H1 (cell line): ENCODE data around the gene PIP5K1C. TPM values are rescaled to one million over a fixed set of nuclear protein-coding genes. Genes with fewer than 3 reads are reported as not detected.

ENCODE experiments used
- CTCF ChIA-PET: fragments of 300-600 bp; sonication (Branson Sonifier 250); formaldehyde crosslinking; loops from one replicate; lab custom pipeline; 2021; ENCODE audit not compliant: partially characterized antibody; lab: Charles Lee
- POLR2A ChIA-PET: fragments of 300-600 bp; sonication (Branson Sonifier 250); formaldehyde crosslinking; loops from one replicate; lab custom pipeline; 2021; ENCODE audit warnings: inconsistent platforms; ENCODE audit not compliant: partially characterized antibody; lab: Charles Lee
- DNase-seq, 2 experiments: peaks; one replicate each; pipeline versions ENCODE4 v3.0.0 to v3.0.0-alpha.2; 2010 to 2022; ENCODE audit warnings: low spot score in 2 of 2, low read depth in 1 of 2, mixed read lengths in 1 of 2
- FAIRE-seq: peaks from 2 replicates; lab custom pipeline; 2011; peaks lifted over from hg19 to GRCh38; lab: Jason Lieb, UNC
- H2AFZ ChIP-seq: 2 replicates; pipeline ENCODE4 v1.8.1; 2012; ENCODE audit warnings: low read length, inconsistent platforms
- H2AK5ac ChIP-seq: 2 replicates; pipeline ENCODE4 v1.6.1; 2013; ENCODE audit warnings: low read depth, low read length
- H2BK120ac ChIP-seq: replicated peaks from 2 replicates; pipeline ENCODE3; 2013; ENCODE audit warnings: low read depth, low read length, inconsistent platforms
- H2BK12ac ChIP-seq: 2 replicates; pipeline ENCODE4 v1.6.1; 2013; ENCODE audit warnings: low read depth, low read length
- H2BK15ac ChIP-seq: 2 replicates; pipeline ENCODE4 v1.6.1; 2013; ENCODE audit warnings: low read length
- H2BK20ac ChIP-seq: 2 replicates; pipeline ENCODE4 v1.6.1; 2013; ENCODE audit warnings: low read length
- H2BK5ac ChIP-seq: 2 replicates; pipeline ENCODE4 v1.6.1; 2013; ENCODE audit warnings: low read depth, low read length
- H3K14ac ChIP-seq: 2 replicates; pipeline ENCODE4 v1.6.1; 2013; ENCODE audit warnings: inconsistent platforms; ENCODE audit not compliant: insufficient read length
- H3K18ac ChIP-seq: 2 replicates; pipeline ENCODE4 v1.6.1; 2013; ENCODE audit warnings: low read length; ENCODE audit errors: extremely low read depth
- H3K23ac ChIP-seq: 2 replicates; pipeline ENCODE4 v1.6.1; 2013; ENCODE audit warnings: inconsistent platforms; ENCODE audit not compliant: insufficient read length
- H3K23me2 ChIP-seq: 2 replicates; pipeline ENCODE4 v1.6.1; 2013; ENCODE audit warnings: low read depth, low read length
- H3K27ac ChIP-seq: 2 replicates; pipeline ENCODE4 v1.6.1; 2011; ENCODE audit warnings: low read depth, low read length, inconsistent platforms
- H3K27me3 ChIP-seq, 4 experiments: replicated peaks in 1 of 4; 1 replicate in 1 of 4; 2 replicates in 3 of 4; pipeline versions ENCODE4 v1.6.1 to v1.8.1; 2011 to 2013; ENCODE audit warnings: low read length in 3 of 4, mild to moderate bottlenecking in 3 of 4, inconsistent platforms in 2 of 4, mixed read lengths in 2 of 4, moderate library complexity in 1 of 4; ENCODE audit not compliant: control insufficient read depth in 3 of 4, insufficient read depth in 3 of 4; ENCODE audit errors: extremely low read depth in 1 of 4
- H3K36me3 ChIP-seq, 4 experiments: 2 replicates each; pipeline versions ENCODE4 v1.6.1 to v1.8.1; 2011 to 2013; ENCODE audit warnings: mild to moderate bottlenecking in 4 of 4, low read length in 3 of 4, moderate library complexity in 2 of 4, control low read depth in 1 of 4, inconsistent platforms in 1 of 4; ENCODE audit not compliant: insufficient read depth in 4 of 4, control insufficient read depth in 2 of 4
- H3K4ac ChIP-seq: replicated peaks from 2 replicates; pipeline ENCODE3; 2013; ENCODE audit warnings: low read length, low read depth, mixed read lengths, inconsistent platforms; ENCODE audit not compliant: insufficient read length
- H3K4me1 ChIP-seq, 4 experiments: replicated peaks in 1 of 4; 1 replicate in 1 of 4; 2 replicates in 3 of 4; pipeline versions ENCODE4 v1.6.1 to v1.8.1; 2011 to 2013; ENCODE audit warnings: low read length in 3 of 4, inconsistent platforms in 2 of 4, mixed read lengths in 1 of 4; ENCODE audit not compliant: insufficient read depth in 4 of 4, control insufficient read depth in 3 of 4
- H3K4me2 ChIP-seq, 2 experiments: 2 replicates each; pipeline versions ENCODE4 v1.6.1 to v1.8.1; 2011 to 2013; ENCODE audit warnings: low read depth in 2 of 2, low read length in 2 of 2, control low read depth in 1 of 2, inconsistent platforms in 1 of 2, mild to moderate bottlenecking in 1 of 2; ENCODE audit not compliant: insufficient read depth in 1 of 2
- H3K4me3 ChIP-seq, 4 experiments: fragments of 200-600, 300-600 bp in 1 of 4; sonication (generic), shearing (Covaris generic), sonication (Bioruptor Twin) in 1 of 4; 2 replicates each; pipeline versions ENCODE4 v1.5.1 to v1.8.1; 2011 to 2016; ENCODE audit warnings: low read length in 4 of 4, low read depth in 3 of 4, control low read depth in 2 of 4, inconsistent platforms in 2 of 4, mild to moderate bottlenecking in 2 of 4, mixed read lengths in 1 of 4, moderate library complexity in 1 of 4; ENCODE audit not compliant: insufficient read depth in 2 of 4; ENCODE audit errors: extremely low read depth in 1 of 4
- H3K56ac ChIP-seq: replicated peaks from 2 replicates; pipeline ENCODE3; 2013; ENCODE audit warnings: low read depth, mild to moderate bottlenecking, mixed read lengths, low read length, inconsistent platforms; ENCODE audit not compliant: insufficient read length
- H3K79me1 ChIP-seq: 2 replicates; pipeline ENCODE4 v1.6.1; 2013; ENCODE audit warnings: low read depth, low read length, control low read depth
- H3K79me2 ChIP-seq, 2 experiments: 2 replicates each; pipeline versions ENCODE4 v1.6.1 to v1.8.1; 2012 to 2013; ENCODE audit warnings: low read length in 2 of 2, mild to moderate bottlenecking in 2 of 2, inconsistent platforms in 1 of 2; ENCODE audit not compliant: insufficient read depth in 2 of 2, control insufficient read depth in 1 of 2
- H3K9ac ChIP-seq, 4 experiments: replicated peaks in 1 of 4; 1 replicate in 1 of 4; 2 replicates in 3 of 4; pipeline versions ENCODE4 v1.6.1 to v1.8.1; 2011 to 2013; ENCODE audit warnings: low read depth in 3 of 4, low read length in 3 of 4, control low read depth in 2 of 4, mild to moderate bottlenecking in 2 of 4, moderate library complexity in 2 of 4, inconsistent platforms in 1 of 4; ENCODE audit errors: extremely low read depth in 1 of 4
- H3K9me3 ChIP-seq, 2 experiments: 2 replicates each; pipeline versions ENCODE4 v1.6.1 to v1.8.1; 2012 to 2013; ENCODE audit warnings: mild to moderate bottlenecking in 2 of 2, moderate library complexity in 2 of 2, control low read depth in 1 of 2, inconsistent platforms in 1 of 2, low read depth in 1 of 2, low read length in 1 of 2, mixed read lengths in 1 of 2; ENCODE audit not compliant: insufficient read depth in 2 of 2
- H4K20me1 ChIP-seq, 2 experiments: replicated peaks in 1 of 2; 2 replicates each; pipeline versions ENCODE3 to v1.8.1; 2011 to 2013; ENCODE audit warnings: inconsistent platforms in 2 of 2, low read length in 2 of 2, mild to moderate bottlenecking in 1 of 2; ENCODE audit not compliant: insufficient read depth in 2 of 2, control insufficient read depth in 1 of 2
- H4K5ac ChIP-seq: 2 replicates; pipeline ENCODE4 v1.6.1; 2013; ENCODE audit warnings: low read length, low read depth, mixed read lengths, inconsistent platforms; ENCODE audit not compliant: insufficient read length
- H4K8ac ChIP-seq: 2 replicates; pipeline ENCODE4 v1.8.0; 2013; ENCODE audit warnings: mild to moderate bottlenecking, moderate library complexity, low read length, inconsistent platforms; ENCODE audit not compliant: insufficient read depth; ENCODE audit errors: extremely low read depth
- H4K91ac ChIP-seq: replicated peaks from 2 replicates; pipeline ENCODE3; 2013; ENCODE audit warnings: low read length, mixed read lengths, inconsistent platforms; ENCODE audit not compliant: insufficient read length
- EGR1 ChIP-seq: IDR thresholded peaks from 2 replicates; pipeline ENCODE4 v1.6.1; 2011; ENCODE audit warnings: low read depth, low read length, borderline replicate concordance
- SRF ChIP-seq: IDR thresholded peaks from 2 replicates; pipeline ENCODE4 v1.6.1; 2011; ENCODE audit warnings: mild to moderate bottlenecking, low read depth, low read length, moderate library complexity
- WGBS, 2 experiments: shearing (Covaris generic) in 1 of 2; methylation state at CpG; one replicate each; pipeline versions ENCODE4 v1.1.6 to v1.1.7; 2013 to 2015; ENCODE audit warnings: low lambda C conversion rate in 2 of 2, mixed read lengths in 2 of 2, inconsistent platforms in 1 of 2, low coverage in 1 of 2, missing lambda C conversion rate in 1 of 2; ENCODE audit not compliant: insufficient replicate concordance in 2 of 2, insufficient coverage in 1 of 2, insufficient read length in 1 of 2; ENCODE audit errors: extremely low coverage in 1 of 2, missing lambda C conversion rate in 1 of 2; 5-methylcytosine and 5-hydroxymethylcytosine counted together
- polyA plus RNA-seq, 7 experiments: library from polyadenylated mRNA; depleted of rRNA in 3 of 7; stranded (reverse) in 5 of 7; unstranded in 2 of 7; fragments of >200 nt in 5 of 7; fragments of 200-250 nt in 2 of 7; gene quantifications; 1 replicate in 5 of 7; 2 replicates in 1 of 7; 4 replicates in 1 of 7; pipeline versions ENCODE4 v1.2.1 to v1.2.3, GENCODE V29; 2011 to 2013; ENCODE audit warnings: missing spikeins in 2 of 7, mixed read lengths in 2 of 7
- total RNA-seq: library from RNA; stranded (reverse); fragmentation: NEBNext Ultra II Directional; extraction: Animal tissue kit (Norgen Biotek cat#: 25700); gene quantifications from 2 replicates; pipeline ENCODE4 v1.2.1, GENCODE V29; 2021

Gene PIP5K1C
- total and polyA plus RNA-seq, 2 of the 8 experiments (the other 6 are each of a cell fraction or from before 2014, with no cell fraction given), result 10.6 to 32.9 TPM

DNA sequence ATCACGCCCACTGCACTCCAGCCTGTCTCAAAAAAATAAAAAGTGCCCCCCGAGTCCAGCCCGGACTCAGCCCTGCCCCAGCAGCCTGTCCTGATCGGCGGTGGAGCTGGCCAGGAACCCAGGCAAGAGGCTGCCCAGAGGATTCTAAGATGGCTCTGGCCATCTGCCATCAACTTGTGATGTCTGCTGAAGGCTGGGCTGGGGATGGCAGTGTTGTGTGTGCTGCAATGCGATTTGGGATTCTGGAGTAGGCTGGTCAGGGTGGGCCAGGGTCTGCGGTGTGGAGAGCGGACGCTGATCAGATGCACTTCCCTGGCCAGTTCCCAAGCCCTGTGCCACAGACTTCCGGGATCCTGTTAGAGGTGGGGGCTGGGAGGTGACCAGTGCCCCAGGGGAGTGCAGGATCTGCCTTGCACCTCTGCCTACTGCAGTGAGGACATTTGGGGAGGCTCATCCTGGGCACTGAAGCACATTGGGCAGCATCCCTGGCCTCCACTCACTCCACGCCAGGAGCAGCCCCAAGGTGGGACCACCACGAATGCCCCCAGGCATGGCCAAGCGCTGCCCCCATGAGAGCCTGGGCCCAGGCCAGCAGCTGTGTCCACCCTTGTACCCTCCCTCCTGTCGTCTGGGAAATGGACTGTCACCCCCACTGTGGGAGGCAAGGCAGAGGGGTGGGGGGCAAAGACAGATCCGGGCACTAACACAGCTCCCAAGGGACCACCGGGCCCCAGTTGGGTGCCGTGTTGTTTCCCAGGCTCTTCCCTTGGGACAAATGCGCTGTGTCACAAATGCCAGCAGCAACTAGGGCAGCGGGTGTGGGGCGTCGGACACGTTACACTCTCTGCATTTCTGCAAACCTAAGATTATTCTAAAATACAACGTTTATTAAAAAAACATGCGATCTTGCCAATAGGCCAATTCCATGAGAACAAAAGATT lies 90.2 kb downstream of the PIP5K1C start:
- WGBS, 2 experiments, result 89% methylated on average over 24 of the region's 24 CpGs; no CpG with 5 or more reads in 1 of the 2 experiments
- H3K4me1 ChIP-seq, result peaks cover 3 to 14% (median 12%) of the 10 kb centered on the region in 4 experiments
- FAIRE-seq, result no peak
- POLR2A ChIA-PET, result interaction anchor here (0.5 to 1.9 kb wide), 4 partner anchors 15 to 332 kb away, joined by 3 to 5 read pairs (median 3); no protein-coding TSS in a partner anchor
- DNase-seq, result no peak
- H2BK15ac ChIP-seq, result no peak overlapping the region
- CTCF ChIA-PET, result interaction anchor here (1.2 to 4.0 kb wide), 4 partner anchors 9 to 25 kb away, joined by 3 to 23 read pairs (median 13); partner anchors contain the start of gene GIPC3
- H3K23ac ChIP-seq, result no peak overlapping the region
- no peak overlapping the region for H3K14ac ChIP-seq
- H3K36me3 ChIP-seq, result peaks cover 0 to 21% (median 3%) of the 10 kb centered on the region in 4 experiments; a peak in 2 of 8 replicates
- H2AK5ac ChIP-seq, result no peak overlapping the region
- no peak overlapping the region for H2BK120ac ChIP-seq
- peaks cover 2 to 13% of the 10 kb centered on the region in 2 experiments for H4K20me1 ChIP-seq
- H4K91ac ChIP-seq, result no peak overlapping the region
- peaks cover 18% of the 10 kb centered on the region; the same call in 1 of the 2 replicates for H3K23me2 ChIP-seq
- no peak overlapping the region for H4K8ac ChIP-seq
- no peak overlapping the region for H3K4ac ChIP-seq
- no peak overlapping the region for H3K56ac ChIP-seq
- no peak overlapping the region for H2AFZ ChIP-seq
- H3K79me2 ChIP-seq, result no peaks in the 10 kb centered on the region
- no peaks in the 10 kb centered on the region for H3K9me3 ChIP-seq
- H3K27me3 ChIP-seq, result peaks cover 0 to 12% (median 11%) of the 10 kb centered on the region in 4 experiments; a peak in 5 of 7 replicates
- no peak overlapping the region for H3K18ac ChIP-seq
- H3K27ac ChIP-seq, result no peak overlapping the region
- no peak overlapping the region for H2BK12ac ChIP-seq
- no peak overlapping the region for H2BK20ac ChIP-seq
- H3K79me1 ChIP-seq, result no peaks in the 10 kb centered on the region; the same call in 1 of the 2 replicates
- H2BK5ac ChIP-seq, result no peak overlapping the region
- H3K9ac ChIP-seq, result no peak overlapping the region; a peak in 1 of 7 replicates
- H3K4me3 ChIP-seq, result no peak overlapping the region
- H4K5ac ChIP-seq, result no peak overlapping the region
- no peak for TF ChIP-seq EGR1
- TF ChIP-seq SRF, result peak; percentile 20; the same call in 1 of the 2 replicates
- TF ChIP-seq, all 59 proteins: peak for 1
- H3K4me2 ChIP-seq, result no peak overlapping the region
